ENCODE data around the gene SH3TC1.
A peak's percentile ranks its signal among the peaks of the same experiment; 100 is the strongest.

Gene SH3TC1

GRCh38 chr4:8261851-8262535 is 62.9 kb downstream of the SH3TC1 start:
- Histone ChIP-seq H3K9me3 (ENCODE audit: control insufficient read depth, insufficient read depth, low read length) (no peaks in the 10 kb centered on the region), H3K4me1 (ENCODE audit: control insufficient read depth, insufficient read depth, low read length) (no peaks in the 10 kb centered on the region), H3K27me3 (ENCODE audit: control insufficient read depth, insufficient read depth, low read length) (no peaks in the 10 kb centered on the region), H3K36me3 (ENCODE audit: control insufficient read depth, insufficient read depth, low read length) (no peaks in the 10 kb centered on the region), H3K9ac (ENCODE audit: low read depth, low read length) (no peak overlapping the region), H3K4me3 (ENCODE audit: low read depth, low read length) (no peak overlapping the region)

GRCh38 chr4:8262637-8263322 is 63.7 kb downstream of the SH3TC1 start:
- H3K4me3 ChIP-seq (ENCODE audit: low read depth, low read length), result no peak overlapping the region
- no peaks in the 10 kb centered on the region for H3K9me3 ChIP-seq (ENCODE audit: control insufficient read depth, insufficient read depth, low read length)
- no peaks in the 10 kb centered on the region for H3K4me1 ChIP-seq (ENCODE audit: control insufficient read depth, insufficient read depth, low read length)

GRCh38 chr4:8263397-8263796 is 64.3 kb downstream of the SH3TC1 start:
- Histone ChIP-seq H3K9me3 (ENCODE audit: control insufficient read depth, insufficient read depth, low read length) (no peaks in the 10 kb centered on the region), H3K4me1 (ENCODE audit: control insufficient read depth, insufficient read depth, low read length) (no peaks in the 10 kb centered on the region), H3K9ac (ENCODE audit: low read depth, low read length) (no peak overlapping the region), H3K4me3 (ENCODE audit: low read depth, low read length) (no peak overlapping the region), H3K36me3 (ENCODE audit: control insufficient read depth, insufficient read depth, low read length) (no peaks in the 10 kb centered on the region), H3K27me3 (ENCODE audit: control insufficient read depth, insufficient read depth, low read length) (no peaks in the 10 kb centered on the region)

More at GRCh38 chr4:8262637-8263322, 63.7 kb downstream of the SH3TC1 start:
- Histone ChIP-seq H3K36me3 (ENCODE audit: control insufficient read depth, insufficient read depth, low read length) (no peaks in the 10 kb centered on the region), H3K27me3 (ENCODE audit: control insufficient read depth, insufficient read depth, low read length) (no peaks in the 10 kb centered on the region), H3K9ac (ENCODE audit: low read depth, low read length) (no peak overlapping the region)

- no peaks in the 10 kb centered on the region for H3K9me3 ChIP-seq (ENCODE audit: control insufficient read depth, insufficient read depth, low read length)
- H3K36me3 ChIP-seq (ENCODE audit: control insufficient read depth, insufficient read depth, low read length), result no peaks in the 10 kb centered on the region
- H3K4me1 ChIP-seq (ENCODE audit: control insufficient read depth, insufficient read depth, low read length), result no peaks in the 10 kb centered on the region
- H3K4me3 ChIP-seq (ENCODE audit: low read depth, low read length), result no peak overlapping the region
- peaks cover 3% of the 10 kb centered on the region for H3K27me3 ChIP-seq (ENCODE audit: control insufficient read depth, insufficient read depth, low read length)
- no peak overlapping the region for H3K9ac ChIP-seq (ENCODE audit: low read depth, low read length)
Measured at GRCh38 chr4:8264106-8264505, 65.0 kb downstream of the SH3TC1 start.

- no peaks in the 10 kb centered on the region for H3K36me3 ChIP-seq (ENCODE audit: control insufficient read depth, insufficient read depth, low read length)
- H3K4me3 ChIP-seq (ENCODE audit: low read depth, low read length), result no peak overlapping the region
- peaks cover 10% of the 10 kb centered on the region for H3K27me3 ChIP-seq (ENCODE audit: control insufficient read depth, insufficient read depth, low read length)
- H3K9me3 ChIP-seq (ENCODE audit: control insufficient read depth, insufficient read depth, low read length), result no peaks in the 10 kb centered on the region
- no peak overlapping the region for H3K9ac ChIP-seq (ENCODE audit: low read depth, low read length)
- no peaks in the 10 kb centered on the region for H3K4me1 ChIP-seq (ENCODE audit: control insufficient read depth, insufficient read depth, low read length)
Measured at GRCh38 chr4:8265171-8265929, 66.3 kb downstream of the SH3TC1 start.

GRCh38 chr4:8266088-8266487 is 67.0 kb downstream of the SH3TC1 start:
- Histone ChIP-seq H3K27me3 (ENCODE audit: control insufficient read depth, insufficient read depth, low read length) (peaks cover 17% of the 10 kb centered on the region), H3K9ac (ENCODE audit: low read depth, low read length) (no peak overlapping the region), H3K4me1 (ENCODE audit: control insufficient read depth, insufficient read depth, low read length) (no peaks in the 10 kb centered on the region), H3K4me3 (ENCODE audit: low read depth, low read length) (no peak overlapping the region), H3K36me3 (ENCODE audit: control insufficient read depth, insufficient read depth, low read length) (no peaks in the 10 kb centered on the region), H3K9me3 (ENCODE audit: control insufficient read depth, insufficient read depth, low read length) (no peaks in the 10 kb centered on the region)

GRCh38 chr4:8266508-8266907 is 67.4 kb downstream of the SH3TC1 start:
- H3K4me3 ChIP-seq (ENCODE audit: low read depth, low read length), result no peak overlapping the region
- H3K9me3 ChIP-seq (ENCODE audit: control insufficient read depth, insufficient read depth, low read length), result no peaks in the 10 kb centered on the region
- no peaks in the 10 kb centered on the region for H3K36me3 ChIP-seq (ENCODE audit: control insufficient read depth, insufficient read depth, low read length)
- H3K4me1 ChIP-seq (ENCODE audit: control insufficient read depth, insufficient read depth, low read length), result no peaks in the 10 kb centered on the region
- peaks cover 21% of the 10 kb centered on the region for H3K27me3 ChIP-seq (ENCODE audit: control insufficient read depth, insufficient read depth, low read length)
- no peak overlapping the region for H3K9ac ChIP-seq (ENCODE audit: low read depth, low read length)

GRCh38 chr4:8267077-8267476 is 68.0 kb downstream of the SH3TC1 start:
- H3K4me1 ChIP-seq (ENCODE audit: control insufficient read depth, insufficient read depth, low read length), result no peaks in the 10 kb centered on the region
- H3K9me3 ChIP-seq (ENCODE audit: control insufficient read depth, insufficient read depth, low read length), result no peaks in the 10 kb centered on the region
- H3K36me3 ChIP-seq (ENCODE audit: control insufficient read depth, insufficient read depth, low read length), result no peaks in the 10 kb centered on the region
- no peak overlapping the region for H3K9ac ChIP-seq (ENCODE audit: low read depth, low read length)
- H3K27me3 ChIP-seq (ENCODE audit: control insufficient read depth, insufficient read depth, low read length), result peaks cover 24% of the 10 kb centered on the region
- no peak overlapping the region for H3K4me3 ChIP-seq (ENCODE audit: low read depth, low read length)

GRCh38 chr4:8268211-8268610 is 69.1 kb downstream of the SH3TC1 start:
- H3K9me3 ChIP-seq (ENCODE audit: control insufficient read depth, insufficient read depth, low read length), result no peaks in the 10 kb centered on the region

GRCh38 chr4:8268901-8269534 is 69.9 kb downstream of the SH3TC1 start:
- Histone ChIP-seq H3K4me3 (ENCODE audit: low read depth, low read length) (no peak overlapping the region), H3K27me3 (ENCODE audit: control insufficient read depth, insufficient read depth, low read length) (peaks cover 26% of the 10 kb centered on the region), H3K36me3 (ENCODE audit: control insufficient read depth, insufficient read depth, low read length) (no peaks in the 10 kb centered on the region), H3K4me1 (ENCODE audit: control insufficient read depth, insufficient read depth, low read length) (no peaks in the 10 kb centered on the region), H3K9me3 (ENCODE audit: control insufficient read depth, insufficient read depth, low read length) (no peaks in the 10 kb centered on the region), H3K9ac (ENCODE audit: low read depth, low read length) (peak overlapping the region; percentile 24)

More at GRCh38 chr4:8268211-8268610, 69.1 kb downstream of the SH3TC1 start:
- no peaks in the 10 kb centered on the region for H3K36me3 ChIP-seq (ENCODE audit: control insufficient read depth, insufficient read depth, low read length)
- H3K4me3 ChIP-seq (ENCODE audit: low read depth, low read length), result no peak overlapping the region
- H3K27me3 ChIP-seq (ENCODE audit: control insufficient read depth, insufficient read depth, low read length), result peaks cover 26% of the 10 kb centered on the region
- no peak overlapping the region for H3K9ac ChIP-seq (ENCODE audit: low read depth, low read length)
- no peaks in the 10 kb centered on the region for H3K4me1 ChIP-seq (ENCODE audit: control insufficient read depth, insufficient read depth, low read length)

GRCh38 chr4:8269535-8270417 is 70.7 kb downstream of the SH3TC1 start, which contains the start of gene HTRA3:
TSS of gene HTRA3 (plus strand) at chr4:8269754. CDS start at chr4:8269969, 215 bp downstream.
- Histone ChIP-seq H3K4me3 (ENCODE audit: low read depth, low read length) (peak within 1 kb of the TSS; percentile 45), H3K9me3 (ENCODE audit: control insufficient read depth, insufficient read depth, low read length) (no peaks in the 10 kb centered on the region), H3K27me3 (ENCODE audit: control insufficient read depth, insufficient read depth, low read length) (peaks cover 26% of the 10 kb centered on the region), H3K9ac (ENCODE audit: low read depth, low read length) (peak within 1 kb of the TSS; percentile 24), H3K36me3 (ENCODE audit: control insufficient read depth, insufficient read depth, low read length) (no peaks in the 10 kb centered on the region), H3K4me1 (ENCODE audit: control insufficient read depth, insufficient read depth, low read length) (no peaks in the 10 kb centered on the region)

Data from iPS-15b (cell line).